ENCODE measurements around the gene TAOK2. TPM values are rescaled to one million over a fixed set of nuclear protein-coding genes. Genes with fewer than 3 reads are reported as not detected.

The TAOK2 gene
- total RNA-seq, 4 donors from 2014 or later: 28.4 to 70.0 (median 46.6) TPM

DNA sequence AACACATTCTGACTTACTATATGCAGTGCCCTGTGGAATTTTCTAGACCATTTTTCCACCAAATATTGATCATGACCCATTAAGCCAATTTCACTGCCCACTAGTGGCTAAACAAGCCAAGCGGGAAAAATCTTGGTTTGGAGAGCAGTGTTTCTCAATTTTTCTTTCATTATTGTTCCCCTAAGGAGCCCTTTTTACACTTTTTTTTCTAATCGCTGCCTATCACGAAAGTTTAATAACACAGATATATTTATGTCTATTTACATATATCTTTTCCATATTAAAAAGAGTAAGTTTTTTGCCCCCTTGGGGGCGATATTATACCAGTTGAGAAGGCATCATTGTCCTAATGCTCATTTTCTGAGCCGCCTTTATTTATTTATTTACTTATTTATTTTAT is 68.2 kb downstream of the TAOK2 start:
- Histone ChIP-seq H3K4me3 (no peak overlapping the region), H3K27ac (no peak overlapping the region), H3K27me3 (no peaks in the 10 kb centered on the region), H3K4me1 (no peaks in the 10 kb centered on the region), H3K36me3 (no peaks in the 10 kb centered on the region), H3K9me3 (no peaks in the 10 kb centered on the region)
- TF ChIP-seq CTCF (IDR thresholded peaks at IDR 0.05): peak; percentile 21 to 39 (median 33)
- TF ChIP-seq POLR2A (IDR thresholded peaks at IDR 0.05): no peak
- intact Hi-C loops (cut with DNase I; ENCODE audit: low total_unique reads): no loop called here
- DNase-seq: no peak

Other genes starting within 250 kb of the TAOK2 start
- gene C16orf54, start 227.9 kb upstream of the TAOK2 start, total RNA-seq: 1 to 10 TPM in 1 of 4 donors, under 1 TPM in 2, not detected in 1; 0.49 to 5.1 (median 0.97) TPM
- gene ZG16, start 195.6 kb upstream of the TAOK2 start, total RNA-seq: under 1 TPM in 1 of 4 donors, not detected in 3; under 0.01 TPM
- 10 to 100 TPM in 3 of 4 donors, 1 to 10 TPM in 1; 5.9 to 70.4 (median 15.8) TPM for gene KIF22, start 183.1 kb upstream of the TAOK2 start, total RNA-seq
- gene MAZ, start 167.3 kb upstream of the TAOK2 start, total RNA-seq: 100 to 1,000 TPM in 1 of 4 donors, 10 to 100 TPM in 3; 32.8 to 200 (median 67.5) TPM
- gene PRRT2, start 161.7 kb upstream of the TAOK2 start, total RNA-seq: 10 to 100 TPM; 20.2 to 54.5 (median 28.0) TPM
- 10 to 100 TPM; 36.1 to 85.0 (median 46.9) TPM for gene PAGR1, start 157.7 kb upstream of the TAOK2 start, total RNA-seq
- gene MVP, start 153.4 kb upstream of the TAOK2 start, total RNA-seq: 100 to 1,000 TPM in 1 of 4 donors, 10 to 100 TPM in 3; 38.4 to 132 (median 67.4) TPM
- gene CDIPT, start 110.6 kb upstream of the TAOK2 start, total RNA-seq: 10 to 100 TPM; 35.1 to 83.7 (median 59.1) TPM
- 10 to 100 TPM in 1 of 4 donors, 1 to 10 TPM in 1, under 1 TPM in 1, not detected in 1; 0.52 to 19.4 (median 4.6) TPM for gene SEZ6L2, start 74.3 kb upstream of the TAOK2 start, total RNA-seq
- gene ASPHD1, start 73.4 kb upstream of the TAOK2 start, total RNA-seq: 1 to 10 TPM in 2 of 4 donors, under 1 TPM in 1, not detected in 1; 0.61 to 1.0 (median 1.0) TPM
- gene KCTD13, start 47.6 kb upstream of the TAOK2 start, total RNA-seq: 10 to 100 TPM in 2 of 4 donors, 1 to 10 TPM in 2; 1.8 to 33.3 (median 14.6) TPM
- 10 to 100 TPM; 38.6 to 82.3 (median 58.5) TPM for gene TMEM219, start 11.8 kb upstream of the TAOK2 start, total RNA-seq
- 10 to 100 TPM in 2 of 4 donors, 1 to 10 TPM in 2; 3.8 to 20.4 (median 13.5) TPM for gene HIRIP3, start 21.7 kb downstream of the TAOK2 start, total RNA-seq
- gene INO80E, start 22.4 kb downstream of the TAOK2 start, total RNA-seq: 100 to 1,000 TPM in 1 of 4 donors, 10 to 100 TPM in 2, 1 to 10 TPM in 1; 4.1 to 714 (median 68.9) TPM
- gene DOC2A, start 37.2 kb downstream of the TAOK2 start, total RNA-seq: 1 to 10 TPM in 3 of 4 donors, not detected in 1; 1.0 to 2.6 (median 1.8) TPM
- not detected for gene C16orf92, start 49.3 kb downstream of the TAOK2 start, total RNA-seq
- under 1 TPM in 1 of 4 donors, not detected in 3; 0.62 TPM for gene TLCD3B, start 57.4 kb downstream of the TAOK2 start, total RNA-seq
- 100 to 1,000 TPM; 175 to 905 (median 489) TPM for gene ALDOA, start 91.9 kb downstream of the TAOK2 start, total RNA-seq
- gene PPP4C, start 102.1 kb downstream of the TAOK2 start, total RNA-seq: 10 to 100 TPM; 15.6 to 78.5 (median 64.5) TPM
- 1 to 10 TPM in 1 of 4 donors, under 1 TPM in 1, not detected in 2; 0.21 to 1.3 TPM for gene TBX6, start 118.1 kb downstream of the TAOK2 start, total RNA-seq
- gene YPEL3, start 122.3 kb downstream of the TAOK2 start, total RNA-seq: 100 to 1,000 TPM in 1 of 4 donors, 10 to 100 TPM in 2, 1 to 10 TPM in 1; 9.2 to 158 (median 36.4) TPM
- 10 to 100 TPM in 1 of 4 donors, 1 to 10 TPM in 2, not detected in 1; 1.4 to 16.7 (median 2.3) TPM for gene GDPD3, start 139.7 kb downstream of the TAOK2 start, total RNA-seq
- gene MAPK3, start 149.4 kb downstream of the TAOK2 start, total RNA-seq: 100 to 1,000 TPM in 1 of 4 donors, 10 to 100 TPM in 3; 19.9 to 143 (median 39.4) TPM
- 10 to 100 TPM; 12.7 to 30.5 (median 18.2) TPM for gene CORO1A, start 209.7 kb downstream of the TAOK2 start, total RNA-seq
- gene BOLA2B, start 219.8 kb downstream of the TAOK2 start, total RNA-seq: 10 to 100 TPM in 2 of 4 donors, 1 to 10 TPM in 1, not detected in 1; 4.7 to 34.1 (median 27.5) TPM
- gene SLX1A, start 220.0 kb downstream of the TAOK2 start, total RNA-seq: 100 to 1,000 TPM in 1 of 4 donors, 10 to 100 TPM in 3; 10.6 to 142 (median 41.0) TPM
- gene SULT1A3, start 225.4 kb downstream of the TAOK2 start, total RNA-seq: 10 to 100 TPM in 2 of 4 donors, 1 to 10 TPM in 2; 1.8 to 26.5 (median 9.5) TPM

Measured in uterus (tissue), 4 donors.